ENCODE data around the gene FDXACB1. TPM values are rescaled to one million over a fixed set of nuclear protein-coding genes. Genes with fewer than 3 reads are reported as not detected.

The FDXACB1 gene
- total and polyA plus RNA-seq, 7 donors, result 0.54 to 2.1 (median 1.2) TPM

DNA sequence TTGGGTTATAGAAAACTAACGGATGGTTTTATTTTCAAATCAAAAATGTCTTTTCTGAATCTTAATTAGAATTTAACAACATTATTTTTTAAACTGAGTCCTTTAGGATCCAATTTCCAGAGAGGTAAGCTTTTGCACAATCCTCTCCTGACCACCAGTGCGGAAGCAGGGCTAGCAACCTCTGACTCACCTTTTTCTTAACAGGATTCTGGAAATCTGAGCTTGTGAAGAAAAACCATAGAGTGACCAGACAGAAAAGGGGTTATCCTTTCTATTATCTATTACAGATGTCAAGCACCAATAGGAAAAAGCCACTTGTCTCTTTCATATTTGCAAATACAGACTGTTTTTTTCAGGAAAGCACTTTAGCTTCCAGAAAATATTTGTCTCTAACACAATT is 32.9 kb downstream of the FDXACB1 start:
- no peaks in the 10 kb centered on the region for H3K27me3 ChIP-seq
- TF ChIP-seq EP300 (IDR thresholded peaks at IDR 0.05) (no peak), CTCF (IDR thresholded peaks at IDR 0.05) (no peak), POLR2AphosphoS5 (IDR thresholded peaks at IDR 0.05) (no peak), POLR2A (IDR thresholded peaks at IDR 0.05) (no peak)
- no peaks in the 10 kb centered on the region for H3K9me3 ChIP-seq
- intact Hi-C loops (cut with DNase I), result no loop called here
- no peak overlapping the region for H3K4me3 ChIP-seq
- H3K27ac ChIP-seq, result no peak overlapping the region
- 93 to 94% methylated on average over 2 of the region's 2 CpGs for WGBS, 2 donors
- H3K4me1 ChIP-seq, result peaks cover 0 to 14% (median 4%) of the 10 kb centered on the region in 4 donors
- peaks cover 5 to 71% (median 17%) of the 10 kb centered on the region in 4 donors for H3K36me3 ChIP-seq
- DNase-seq, result no peak

- no peaks in the 10 kb centered on the region for H3K27me3 ChIP-seq
These were observed 33.5 kb downstream of the FDXACB1 start for GRCh38 chr11:111845276-111846028.

GRCh38 chr11:111843661-111844060 is 35.3 kb downstream of the FDXACB1 start:
- Histone ChIP-seq H3K4me1 (peaks cover 0 to 14% (median 4%) of the 10 kb centered on the region in 4 donors), H3K4me3 (no peak overlapping the region), H3K36me3 (peaks cover 0 to 70% (median 13%) of the 10 kb centered on the region in 4 donors), H3K27ac (no peak overlapping the region), H3K9me3 (no peaks in the 10 kb centered on the region), H3K27me3 (no peaks in the 10 kb centered on the region)
- 81 to 89% methylated on average over 5 of the region's 5 CpGs for WGBS, 2 donors
- intact Hi-C loops (cut with DNase I), result loop anchor here (5.0 kb wide), 2 partner anchors 66 to 241 kb away; partner anchors contain the start of gene SIK2
- DNase-seq, result no peak
- TF ChIP-seq POLR2A (IDR thresholded peaks at IDR 0.05) (no peak), CTCF (IDR thresholded peaks at IDR 0.05) (no peak)

More at GRCh38 chr11:111845276-111846028, 33.5 kb downstream of the FDXACB1 start:
- WGBS, 2 donors, result 86 to 91% methylated on average over 7 of the region's 7 CpGs
- no peak overlapping the region for H3K4me3 ChIP-seq
- DNase-seq, result no peak
- no peaks in the 10 kb centered on the region for H3K9me3 ChIP-seq
- H3K4me1 ChIP-seq, result peaks cover 0 to 14% (median 4%) of the 10 kb centered on the region in 4 donors
- TF ChIP-seq EP300 (IDR thresholded peaks at IDR 0.05), result no peak
- no peak for TF ChIP-seq CTCF (IDR thresholded peaks at IDR 0.05)
- TF ChIP-seq POLR2A (IDR thresholded peaks at IDR 0.05), result no peak
- TF ChIP-seq POLR2AphosphoS5 (IDR thresholded peaks at IDR 0.05), result no peak
- peaks cover 6 to 71% (median 17%) of the 10 kb centered on the region in 4 donors for H3K36me3 ChIP-seq
- intact Hi-C loops (cut with DNase I), result no loop called here
- H3K27ac ChIP-seq, result no peak overlapping the region

DNA sequence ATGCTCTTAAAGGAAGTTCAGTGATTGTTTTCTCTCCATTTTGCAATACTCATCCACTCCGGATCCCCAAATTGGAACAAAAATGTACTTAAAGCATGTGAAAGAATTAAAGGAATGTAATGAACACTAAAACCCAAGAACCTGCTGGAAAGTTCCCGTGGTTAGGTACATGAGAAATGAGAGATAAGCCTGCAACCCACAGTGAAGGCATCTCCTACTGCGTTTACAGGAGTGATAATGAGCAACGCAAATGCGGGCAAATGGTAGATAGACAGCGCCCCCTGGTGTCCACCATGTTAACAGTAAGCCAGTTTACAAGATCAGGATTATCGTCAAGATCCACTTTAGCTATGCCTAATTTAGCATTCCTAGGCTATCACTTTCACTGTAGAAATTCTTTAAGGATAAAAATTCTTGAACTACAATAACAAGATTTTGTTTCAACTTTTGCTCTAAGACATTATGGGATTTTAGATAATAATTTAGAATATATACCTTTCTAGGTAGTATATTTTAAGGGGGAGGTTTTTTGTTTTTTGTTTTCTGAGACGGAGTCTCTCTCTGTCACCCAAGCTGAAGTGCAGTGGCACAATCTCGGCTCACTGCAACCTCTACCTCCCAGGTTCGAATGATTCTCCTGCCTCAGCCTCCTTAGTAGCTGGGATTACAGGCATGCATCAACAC is 37.5 kb downstream of the FDXACB1 start:
- Histone ChIP-seq H3K36me3 (peaks cover 3 to 71% (median 16%) of the 10 kb centered on the region in 4 donors), H3K27me3 (no peaks in the 10 kb centered on the region), H3K4me1 (peaks cover 0 to 9% (median 3%) of the 10 kb centered on the region in 4 donors), H3K9me3 (no peaks in the 10 kb centered on the region), H3K27ac (peak overlapping the region in 1 of 4 donors; percentile 29), H3K4me3 (no peak overlapping the region)
- TF ChIP-seq EP300 (IDR thresholded peaks at IDR 0.05) (no peak), POLR2A (IDR thresholded peaks at IDR 0.05) (no peak), CTCF (IDR thresholded peaks at IDR 0.05) (peak; percentile 83 to 87 (median 86)), POLR2AphosphoS5 (IDR thresholded peaks at IDR 0.05) (peak in 2 of 4 donors; percentile 5 to 18)
- WGBS, 2 donors, result 28 to 34% methylated on average over 10 of the region's 10 CpGs
- intact Hi-C loops (cut with DNase I), result loop anchor here (1.0 to 5.0 kb wide), 4 partner anchors 64 to 275 kb away; partner anchors contain the start of gene SIK2
- DNase-seq, result peak; percentile 94

All from sigmoid colon (tissue), 7 donors.